Hepatocyte (in vitro differentiated cells): ENCODE measurements around the gene ABL2. TPM values are rescaled to one million over a fixed set of nuclear protein-coding genes. Genes with fewer than 3 reads are reported as not detected.

Source experiments
- DNase-seq: peaks from one replicate; pipeline ENCODE4 v3.0.0-alpha.2; 2016; ENCODE audit warnings: low spot score
- H2AFZ ChIP-seq: fragments of 200-600 bp; sonication (generic); 2 replicates; pipeline ENCODE4 v1.6.0; 2016; ENCODE audit warnings: antibody characterized with exemption, mild to moderate bottlenecking
- H3K27ac ChIP-seq: fragments of 200-600 bp; sonication (generic); 2 replicates; pipeline ENCODE4 v1.5.1; 2016; ENCODE audit warnings: mild to moderate bottlenecking
- H3K27me3 ChIP-seq: fragments of 200-600 bp; sonication (generic); 2 replicates; pipeline ENCODE4 v1.6.1; 2016
- H3K36me3 ChIP-seq: fragments of 200-600 bp; sonication (generic); replicated peaks from 2 replicates; pipeline ENCODE4 v1.5.1; 2016; ENCODE audit warnings: low read depth; ENCODE audit not compliant: insufficient read depth
- H3K4me1 ChIP-seq: fragments of 200-600 bp; sonication (generic); 2 replicates; pipeline ENCODE4 v1.5.1; 2016; ENCODE audit warnings: mild to moderate bottlenecking, moderate library complexity; ENCODE audit not compliant: insufficient read depth
- H3K4me2 ChIP-seq: fragments of 200-600 bp; sonication (generic); 2 replicates; pipeline ENCODE4 v1.6.0; 2016
- H3K4me3 ChIP-seq: fragments of 200-600 bp; sonication (generic); 2 replicates; pipeline ENCODE4 v1.5.1; 2016; ENCODE audit warnings: mild to moderate bottlenecking
- H3K79me2 ChIP-seq: fragments of 200-600 bp; sonication (generic); 2 replicates; pipeline ENCODE4 v1.6.0; 2017; ENCODE audit warnings: mild to moderate bottlenecking
- H3K9me2 ChIP-seq: fragments of 200-600 bp; sonication (generic); replicated peaks from 2 replicates; pipeline ENCODE4 v1.6.0; 2017; ENCODE audit warnings: mild to moderate bottlenecking; ENCODE audit not compliant: insufficient read depth
- H3K9me3 ChIP-seq: fragments of 200-600 bp; sonication (generic); 2 replicates; pipeline ENCODE4 v1.5.1; 2016; ENCODE audit warnings: low read depth, mild to moderate bottlenecking
- H4K20me1 ChIP-seq: fragments of 200-600 bp; sonication (generic); 2 replicates; pipeline ENCODE4 v1.6.0; 2016; ENCODE audit warnings: mild to moderate bottlenecking; ENCODE audit not compliant: insufficient read depth, poor library complexity, severe bottlenecking
- EZH2 ChIP-seq: fragments of 200-600 bp; sonication (generic); IDR thresholded peaks from 2 replicates; pipeline ENCODE4 v1.6.1; 2016; ENCODE audit warnings: antibody characterized with exemption, mild to moderate bottlenecking, borderline replicate concordance
- EZH2phosphoT487 ChIP-seq: fragments of 200-600 bp; sonication (generic); IDR thresholded peaks from one replicate; pipeline ENCODE4 v1.6.1; 2018; ENCODE audit warnings: antibody characterized with exemption, mild to moderate bottlenecking, low read depth, moderate library complexity; ENCODE audit not compliant: unreplicated experiment, severe bottlenecking
- WGBS: methylation state at CpG from one replicate; pipeline ENCODE4 v1.1.6; 2016; ENCODE audit warnings: low lambda C conversion rate; ENCODE audit errors: missing lambda C conversion rate; 5-methylcytosine and 5-hydroxymethylcytosine counted together
- polyA plus RNA-seq: library from polyadenylated mRNA; unstranded; fragments of >200 nt; fragmentation: Nextera tagmentation; extraction: Ambion mirVana; gene quantifications from 2 replicates; pipeline ENCODE4 v1.2.1, GENCODE V29; 2016
- small RNA-seq: library from RNA; depleted of rRNA; stranded (forward); fragments of <200 nt; gene quantifications from one replicate; pipeline ENCODE3, GENCODE V24; 2014
- total RNA-seq: library from RNA; depleted of rRNA; stranded (reverse); fragments of >200 nt; gene quantifications from 2 replicates; pipeline ENCODE4 v1.2.3, GENCODE V29; 2014
- TF ChIP-seq, protein P1 (sequence below): fragments of 200-600 bp; sonication (generic); IDR thresholded peaks from 2 replicates; pipeline ENCODE4 v1.5.1; 2016; ENCODE audit warnings: antibody characterized with exemption, mild to moderate bottlenecking; ENCODE audit not compliant: poor library complexity

The ABL2 gene
- total and polyA plus RNA-seq, 2 experiments from 2014 or later = 8.6 to 11.6 TPM

GRCh38 chr1:179055937-179056336 is 173.5 kb downstream of the ABL2 start:
- no peak overlapping the region for H3K4me3 ChIP-seq
- H3K4me2 ChIP-seq = no peak overlapping the region
- no peaks in the 10 kb centered on the region for H3K36me3 ChIP-seq
- H3K9me2 ChIP-seq = no peaks in the 10 kb centered on the region
- TF ChIP-seq, protein P1, sequence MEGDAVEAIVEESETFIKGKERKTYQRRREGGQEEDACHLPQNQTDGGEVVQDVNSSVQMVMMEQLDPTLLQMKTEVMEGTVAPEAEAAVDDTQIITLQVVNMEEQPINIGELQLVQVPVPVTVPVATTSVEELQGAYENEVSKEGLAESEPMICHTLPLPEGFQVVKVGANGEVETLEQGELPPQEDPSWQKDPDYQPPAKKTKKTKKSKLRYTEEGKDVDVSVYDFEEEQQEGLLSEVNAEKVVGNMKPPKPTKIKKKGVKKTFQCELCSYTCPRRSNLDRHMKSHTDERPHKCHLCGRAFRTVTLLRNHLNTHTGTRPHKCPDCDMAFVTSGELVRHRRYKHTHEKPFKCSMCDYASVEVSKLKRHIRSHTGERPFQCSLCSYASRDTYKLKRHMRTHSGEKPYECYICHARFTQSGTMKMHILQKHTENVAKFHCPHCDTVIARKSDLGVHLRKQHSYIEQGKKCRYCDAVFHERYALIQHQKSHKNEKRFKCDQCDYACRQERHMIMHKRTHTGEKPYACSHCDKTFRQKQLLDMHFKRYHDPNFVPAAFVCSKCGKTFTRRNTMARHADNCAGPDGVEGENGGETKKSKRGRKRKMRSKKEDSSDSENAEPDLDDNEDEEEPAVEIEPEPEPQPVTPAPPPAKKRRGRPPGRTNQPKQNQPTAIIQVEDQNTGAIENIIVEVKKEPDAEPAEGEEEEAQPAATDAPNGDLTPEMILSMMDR = no peak
- TF ChIP-seq EZH2 (no peak), EZH2phosphoT487 (no peak)
- no peak overlapping the region for H3K27ac ChIP-seq
- H4K20me1 ChIP-seq = no peaks in the 10 kb centered on the region
- H3K9me3 ChIP-seq = no peaks in the 10 kb centered on the region
- H3K79me2 ChIP-seq = no peaks in the 10 kb centered on the region
- 100% methylated on average over 2 of the region's 2 CpGs for whole genome bisulfite sequencing
- no peaks in the 10 kb centered on the region for H3K27me3 ChIP-seq
- no peak for DNase-seq
- H3K4me1 ChIP-seq = no peaks in the 10 kb centered on the region
- H2AFZ ChIP-seq = no peak overlapping the region

DNA sequence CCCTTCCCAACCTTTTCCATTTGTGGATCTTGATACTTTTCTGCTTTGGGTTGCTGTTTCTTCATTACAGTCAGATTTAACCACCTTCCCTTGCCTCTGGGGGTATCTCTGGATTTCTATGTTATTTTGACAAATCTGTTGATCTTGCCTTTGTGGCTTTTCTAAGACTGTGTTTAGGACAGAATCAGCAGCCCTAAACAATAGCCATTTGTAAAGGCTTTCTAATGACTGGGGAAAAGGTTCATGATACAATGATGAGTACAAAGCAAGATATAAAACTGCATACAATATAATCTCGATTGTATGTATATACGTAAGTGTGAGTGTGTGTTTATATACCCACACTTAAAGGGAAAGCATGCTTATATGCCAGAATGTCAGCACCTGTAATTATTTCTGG is 176.0 kb downstream of the ABL2 start:
- DNase-seq = no peak
- no peaks in the 10 kb centered on the region for H3K9me3 ChIP-seq

DNA sequence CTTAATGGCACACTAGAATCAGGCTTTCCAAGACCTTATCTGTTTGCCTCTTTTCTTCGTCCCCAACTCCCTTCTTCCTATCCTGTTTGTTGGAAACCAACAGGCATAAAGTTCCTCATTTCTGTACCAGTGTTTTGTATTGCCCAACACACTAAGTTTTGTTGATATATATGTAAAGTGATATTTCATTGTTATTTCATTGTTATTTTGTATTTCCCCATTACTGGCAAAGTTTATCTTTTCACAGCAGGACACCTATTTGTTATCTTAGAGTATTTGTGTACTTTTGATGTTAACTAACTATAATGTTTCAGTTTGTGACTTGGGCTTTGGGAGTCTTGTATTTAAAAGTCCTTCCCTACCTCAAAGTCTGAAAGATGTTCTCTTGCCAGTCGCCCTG is 176.7 kb downstream of the ABL2 start:
- TF ChIP-seq EZH2phosphoT487 = no peak
- TF ChIP-seq, protein P1 = no peak
- TF ChIP-seq EZH2 = no peak
- Histone ChIP-seq H3K9me2 (no peaks in the 10 kb centered on the region), H3K36me3 (no peaks in the 10 kb centered on the region), H3K79me2 (no peaks in the 10 kb centered on the region), H3K27me3 (no peaks in the 10 kb centered on the region), H3K4me1 (no peaks in the 10 kb centered on the region), H3K4me3 (no peak overlapping the region), H3K27ac (no peak overlapping the region), H2AFZ (no peak overlapping the region), H4K20me1 (no peaks in the 10 kb centered on the region), H3K9me3 (no peaks in the 10 kb centered on the region), H3K4me2 (no peak overlapping the region)
- WGBS = 91% methylated on average over 2 of the region's 2 CpGs
- no peak for DNase-seq

More for the DNA sequence above, 176.0 kb downstream of the ABL2 start:
- Histone ChIP-seq H4K20me1 (no peaks in the 10 kb centered on the region), H3K9me2 (no peaks in the 10 kb centered on the region), H3K79me2 (no peaks in the 10 kb centered on the region), H3K27ac (no peak overlapping the region), H3K27me3 (no peaks in the 10 kb centered on the region), H2AFZ (no peak overlapping the region), H3K4me3 (no peak overlapping the region), H3K4me2 (no peak overlapping the region), H3K36me3 (no peaks in the 10 kb centered on the region), H3K4me1 (no peaks in the 10 kb centered on the region)
- TF ChIP-seq, protein P1 = no peak
- TF ChIP-seq EZH2phosphoT487 = no peak
- WGBS = 90% methylated on average over 2 of the region's 2 CpGs

Small RNAs within 50 kb of the gene (small RNA-seq; reads per million reads assigned to genes)
- gene AL512326.2 (not detected), gene AL512326.3 (not detected), gene EIF4A1P11 (not detected), gene RF00272 (not detected)

Other genes starting within 250 kb of the ABL2 start
- gene FAM20B, start 203.8 kb downstream of the ABL2 start, total RNA-seq = 26.0 and 37.6 TPM in 2 replicates
- 8.2 and 9.2 TPM in 2 replicates for gene FAM20B, start 203.8 kb downstream of the ABL2 start, polyA plus RNA-seq
- gene TOR3A, start 147.6 kb downstream of the ABL2 start, total RNA-seq = 20.3 and 20.5 TPM in 2 replicates
- gene TOR3A, start 147.6 kb downstream of the ABL2 start, polyA plus RNA-seq = 21.3 and 24.5 TPM in 2 replicates
- gene SOAT1, start 64.1 kb upstream of the ABL2 start, total RNA-seq = 20.8 and 28.9 TPM in 2 replicates
- 28.9 and 40.4 TPM in 2 replicates for gene SOAT1, start 64.1 kb upstream of the ABL2 start, polyA plus RNA-seq
- 0.13 TPM in 1 of 2 replicates, not detected in the other for gene AXDND1, start 136.3 kb upstream of the ABL2 start, total RNA-seq
- 0.27 and 0.90 TPM in 2 replicates for gene AXDND1, start 136.3 kb upstream of the ABL2 start, polyA plus RNA-seq